Subcutaneous adipose tissue (tissue), 4 donors: ENCODE data around the gene DGKQ. TPM values are rescaled to one million over a fixed set of nuclear protein-coding genes. Genes with fewer than 3 reads are reported as not detected.

Source experiments
- CTCF ChIP-seq: fragments of 450-650 bp; IDR thresholded peaks from one replicate; pipeline ENCODE4 v1.5.1; 2016; ENCODE audit warnings: low read depth, mild to moderate bottlenecking, control low read depth, antibody characterized with exemption, moderate library complexity
- total RNA-seq, 4 donors: library from RNA; depleted of rRNA; stranded (reverse); fragments of >200 nt; gene quantifications; one replicate each; pipeline ENCODE4 v1.1.0, GENCODE V29; 2016

Gene DGKQ
- total RNA-seq, 4 donors from 2014 or later, result 2.9 to 12.2 (median 5.5) TPM

- TF ChIP-seq CTCF, result no peak
Observed at GRCh38 chr4:949656-950055, 23.7 kb downstream of the DGKQ start.

GRCh38 chr4:948936-949300, 24.5 kb downstream of the DGKQ start:
- no peak for TF ChIP-seq CTCF

- TF ChIP-seq CTCF, result no peak
Observed at GRCh38 chr4:948101-948935, 25.1 kb downstream of the DGKQ start.

- TF ChIP-seq CTCF, result no peak
Observed at GRCh38 chr4:947491-947971, 25.8 kb downstream of the DGKQ start.

GRCh38 chr4:946517-947471, 26.6 kb downstream of the DGKQ start:
- no peak for TF ChIP-seq CTCF

GRCh38 chr4:946103-946450, 27.3 kb downstream of the DGKQ start:
- TF ChIP-seq CTCF, result no peak
